HG03175 (cell line): ENCODE results near the gene CSTPP1.
"Not testable (repeated sequence)": the region's sequence is repeated elsewhere in the genome, so short reads cannot be mapped to it uniquely, and the experiment has no call there.

Experiments
- ATAC-seq: cut with Tn5 transposase; IDR thresholded peaks from one replicate; pipeline ENCODE4 v1.9.1; 2021; ENCODE audit warnings: mild to moderate bottlenecking, moderate library complexity; ENCODE audit not compliant: unreplicated experiment

The CSTPP1 gene

DNA sequence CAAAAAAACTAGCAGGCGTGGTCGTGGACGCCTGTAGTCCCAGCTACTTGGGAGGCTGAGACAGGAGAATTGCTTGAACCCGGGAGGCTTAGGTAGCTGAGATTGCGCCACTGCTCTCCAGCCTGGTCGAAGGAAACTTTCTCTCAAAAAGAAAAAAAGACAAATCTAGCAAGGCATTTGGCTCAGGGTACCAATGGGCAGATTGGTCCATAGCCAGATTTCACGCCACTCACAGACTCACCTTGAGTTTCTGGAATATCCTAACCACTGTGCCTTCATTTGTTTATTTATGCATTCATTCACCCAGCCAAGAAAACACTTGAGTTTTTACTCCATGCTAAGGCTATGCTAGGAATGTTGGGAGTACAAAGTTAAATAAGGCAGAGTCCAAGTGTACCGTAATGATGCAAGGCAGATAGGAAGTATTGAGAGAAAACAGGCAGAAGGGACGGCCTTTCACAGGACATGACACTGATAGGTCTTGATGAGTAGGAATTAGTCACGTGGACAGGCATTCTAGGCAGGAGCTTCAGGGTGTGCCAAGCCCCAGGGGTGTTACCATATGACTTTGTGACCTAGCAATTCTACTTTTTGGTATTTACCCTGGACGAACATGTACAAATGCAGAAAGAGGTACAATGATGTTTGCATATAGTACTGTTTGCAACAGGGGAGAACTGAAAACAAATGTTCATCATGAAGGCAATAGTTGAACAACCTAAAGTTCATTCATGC, 252.7 kb downstream of the CSTPP1 start:
- ATAC-seq: no peak

DNA sequence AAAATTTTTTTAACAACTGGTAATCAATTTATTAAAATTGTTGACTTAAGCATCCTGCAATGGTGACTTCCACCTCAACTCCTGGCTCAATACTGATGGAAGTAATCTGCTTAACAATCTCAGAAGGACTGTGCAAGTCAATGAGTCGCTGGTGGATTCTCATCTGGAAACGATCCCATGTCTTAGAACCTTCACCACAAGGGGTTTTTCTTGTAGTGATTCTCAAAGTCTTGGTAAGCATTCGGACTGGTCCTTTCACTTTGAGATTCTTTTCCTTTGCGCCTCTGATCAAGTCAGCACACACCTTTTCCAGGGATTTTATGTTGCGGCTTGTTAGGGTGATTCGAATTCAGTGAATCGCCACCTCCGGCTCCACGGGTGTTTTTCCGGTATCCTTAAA, 254.6 kb downstream of the CSTPP1 start:
- ATAC-seq: not testable (repeated sequence)

DNA sequence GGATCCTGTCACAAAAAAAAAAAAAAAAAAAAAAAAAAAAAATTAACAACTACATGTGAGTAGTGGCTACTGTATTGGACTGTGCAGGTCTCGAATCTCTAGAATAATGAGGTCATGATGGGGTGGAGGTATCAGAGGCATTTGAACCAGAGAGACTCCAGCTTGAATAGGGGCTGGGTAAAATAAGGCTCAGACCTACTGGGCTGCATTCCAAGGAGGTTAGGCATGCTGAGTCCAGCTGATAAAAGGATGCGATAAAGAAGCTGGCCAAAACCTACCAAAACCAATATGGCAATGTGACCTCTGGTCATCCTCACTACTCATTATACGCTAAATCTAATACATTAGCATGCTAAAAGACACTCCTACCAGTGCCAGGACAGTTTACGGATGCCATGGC, 255.6 kb downstream of the CSTPP1 start:
- no peak for ATAC-seq

DNA sequence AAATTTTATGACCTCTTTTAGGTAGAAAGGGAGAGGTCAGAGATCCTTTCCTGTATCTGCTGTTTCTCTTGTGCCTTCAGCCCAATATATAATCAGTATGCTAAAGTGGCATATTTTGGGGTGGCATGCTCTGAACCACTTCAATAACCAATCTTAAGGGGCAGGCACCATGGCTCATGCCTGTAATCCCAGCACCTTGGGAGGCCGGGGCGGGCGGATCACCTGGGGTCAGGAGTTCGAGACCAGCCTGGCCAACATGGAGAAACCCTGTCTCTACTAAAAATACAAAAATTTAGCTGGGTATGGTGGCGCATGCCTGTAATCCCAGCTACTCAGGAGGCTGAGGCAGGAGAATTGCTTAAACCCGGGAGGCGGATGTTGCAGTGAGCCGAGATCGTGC, 261.6 kb downstream of the CSTPP1 start:
- not testable (repeated sequence) for ATAC-seq

DNA sequence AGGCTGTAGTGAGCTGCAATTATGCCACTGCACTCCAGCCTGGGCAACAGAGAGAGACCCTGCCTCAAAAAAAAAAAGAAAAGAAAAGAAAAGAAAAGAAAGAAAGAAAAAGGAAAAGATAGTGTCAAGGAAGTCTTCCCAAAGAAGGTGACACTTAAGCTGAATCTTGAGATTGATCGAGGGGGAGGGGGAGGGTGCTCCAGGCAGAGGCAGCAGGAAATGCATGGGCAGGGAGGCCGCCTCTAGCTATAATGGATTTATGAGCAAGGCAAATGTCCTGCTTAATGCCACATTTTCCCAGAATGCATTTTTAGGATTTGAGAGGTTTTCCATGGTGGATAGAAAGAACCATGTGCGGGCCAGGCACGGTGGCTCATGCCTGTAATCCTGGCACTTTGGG, 264.5 kb downstream of the CSTPP1 start:
- ATAC-seq: no peak

DNA sequence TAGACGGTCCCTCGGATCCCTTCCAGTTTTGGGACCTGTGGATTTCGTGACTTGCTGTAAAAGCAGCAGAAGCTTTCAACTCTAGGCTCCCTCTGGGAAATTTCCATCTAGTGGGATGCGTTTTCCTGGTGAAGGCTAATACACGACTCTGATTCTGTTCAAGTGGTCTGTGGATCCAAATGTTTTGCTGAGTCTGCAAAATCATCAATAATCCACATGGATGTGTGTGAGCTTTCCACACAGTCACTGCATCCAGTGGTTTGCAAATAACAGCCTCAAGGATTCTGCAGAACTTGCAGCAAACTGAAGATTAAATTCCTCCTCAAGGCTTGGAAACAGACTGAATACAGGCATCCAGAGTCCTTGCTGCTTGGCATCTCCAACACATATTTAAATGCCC, 266.0 kb downstream of the CSTPP1 start:
- no peak for ATAC-seq

DNA sequence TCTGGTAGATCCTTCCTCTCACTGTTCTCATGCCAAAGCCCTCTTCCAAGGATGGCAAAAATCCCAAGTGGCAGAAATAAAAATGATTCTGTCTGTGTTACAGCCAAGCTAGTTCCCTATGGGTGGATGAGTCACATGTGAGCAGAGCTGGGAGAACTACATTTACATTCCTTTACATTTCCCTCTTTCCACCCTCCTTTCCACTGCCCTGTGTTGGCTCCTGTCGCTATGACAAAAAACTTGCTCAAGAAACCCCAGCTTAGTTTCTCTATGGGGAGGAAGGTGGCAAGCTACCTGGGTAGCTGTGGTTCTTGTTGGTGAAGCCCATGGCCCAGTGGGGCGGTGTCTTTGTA, 268.1 kb downstream of the CSTPP1 start:
- ATAC-seq: no peak

DNA sequence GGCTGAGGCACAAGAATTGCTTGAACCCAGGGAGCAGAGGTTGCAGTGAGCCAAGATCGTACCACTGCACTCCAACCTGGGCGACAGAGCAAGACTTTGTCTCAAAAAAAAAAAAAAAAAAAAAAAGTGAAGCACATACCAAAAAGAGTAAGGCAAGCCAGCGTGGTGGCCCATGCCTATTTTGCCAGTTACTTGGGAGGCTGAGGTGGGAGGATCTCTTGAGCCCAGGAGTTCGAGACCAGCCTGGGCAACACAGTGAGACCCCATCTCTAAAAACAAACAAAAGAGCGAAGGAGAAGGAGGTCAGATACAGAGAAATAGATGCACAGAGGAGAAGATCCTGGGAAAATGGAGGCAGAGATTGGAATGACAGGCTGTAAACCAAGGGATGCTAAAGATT, 270.0 kb downstream of the CSTPP1 start:
- not testable (repeated sequence) for ATAC-seq

DNA sequence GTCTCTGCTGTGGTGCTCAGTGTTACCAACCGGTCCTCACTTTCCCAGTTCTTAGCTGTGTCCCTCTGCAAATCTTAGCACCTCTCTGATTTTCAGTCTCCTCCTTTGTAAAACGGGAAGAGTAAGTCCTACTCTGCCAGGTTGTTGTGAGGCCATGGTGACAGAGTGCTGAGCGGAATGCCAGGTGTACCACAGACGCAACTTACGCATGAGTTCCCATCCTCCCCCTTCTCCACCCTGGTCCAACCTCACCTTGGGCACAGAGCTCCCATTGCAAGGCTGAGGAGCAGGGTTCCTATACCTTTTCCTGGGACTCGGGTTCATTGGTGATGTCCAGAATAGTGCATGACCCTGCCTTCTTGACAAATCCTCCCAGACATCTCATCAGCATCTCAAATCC, 270.9 kb downstream of the CSTPP1 start:
- no peak for ATAC-seq

DNA sequence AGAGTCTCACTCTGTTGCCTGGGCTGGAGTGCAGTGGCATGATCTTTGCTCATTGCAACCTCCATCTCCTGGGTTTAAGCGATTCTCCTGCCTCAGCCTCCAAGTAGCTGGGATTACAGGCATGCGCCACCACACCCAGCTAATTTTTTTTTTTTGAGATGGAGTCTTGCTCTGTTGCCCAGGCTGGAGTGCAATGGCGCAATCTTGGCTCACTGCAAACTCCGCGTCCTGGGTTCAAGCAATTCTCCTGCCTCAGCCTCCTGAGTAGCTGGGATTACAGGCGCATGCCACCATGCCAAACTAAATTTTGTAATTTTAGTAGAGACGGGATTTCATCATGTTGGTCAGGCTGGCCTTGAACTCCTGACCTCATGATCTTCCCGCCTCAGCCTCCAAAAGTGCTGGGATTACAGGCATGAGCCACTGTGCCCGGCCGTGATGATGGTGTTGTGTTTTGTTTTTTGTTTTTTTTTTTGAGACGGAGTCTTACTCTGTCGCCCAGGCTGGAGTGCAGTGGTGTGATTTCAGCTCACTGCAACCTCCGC, 271.5 kb downstream of the CSTPP1 start:
- not testable (repeated sequence) for ATAC-seq

DNA sequence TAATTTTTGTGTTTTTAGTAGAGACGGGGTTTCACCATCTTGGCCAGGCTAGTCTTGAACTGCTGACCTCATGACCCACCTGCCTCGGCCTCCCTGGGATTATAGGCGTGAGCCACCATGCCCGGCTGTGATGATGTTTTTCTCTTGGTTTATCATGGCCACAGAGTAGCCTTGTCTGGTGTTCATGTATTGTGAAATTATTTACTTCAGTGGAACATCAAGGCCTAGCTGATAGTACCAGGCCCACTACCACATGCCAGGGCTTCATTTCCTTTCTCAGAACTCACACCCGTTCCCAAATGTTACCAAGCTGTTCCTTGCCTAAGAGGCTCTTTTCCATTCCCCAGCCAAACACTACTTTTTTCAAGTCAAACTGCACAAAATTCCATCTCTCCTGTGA, 272.1 kb downstream of the CSTPP1 start:
- ATAC-seq: no peak
